Measurements from ENCODE around the gene NEUROD1.
A peak's percentile ranks its signal among the peaks of the same experiment; 100 is the strongest.

Gene NEUROD1

DNA sequence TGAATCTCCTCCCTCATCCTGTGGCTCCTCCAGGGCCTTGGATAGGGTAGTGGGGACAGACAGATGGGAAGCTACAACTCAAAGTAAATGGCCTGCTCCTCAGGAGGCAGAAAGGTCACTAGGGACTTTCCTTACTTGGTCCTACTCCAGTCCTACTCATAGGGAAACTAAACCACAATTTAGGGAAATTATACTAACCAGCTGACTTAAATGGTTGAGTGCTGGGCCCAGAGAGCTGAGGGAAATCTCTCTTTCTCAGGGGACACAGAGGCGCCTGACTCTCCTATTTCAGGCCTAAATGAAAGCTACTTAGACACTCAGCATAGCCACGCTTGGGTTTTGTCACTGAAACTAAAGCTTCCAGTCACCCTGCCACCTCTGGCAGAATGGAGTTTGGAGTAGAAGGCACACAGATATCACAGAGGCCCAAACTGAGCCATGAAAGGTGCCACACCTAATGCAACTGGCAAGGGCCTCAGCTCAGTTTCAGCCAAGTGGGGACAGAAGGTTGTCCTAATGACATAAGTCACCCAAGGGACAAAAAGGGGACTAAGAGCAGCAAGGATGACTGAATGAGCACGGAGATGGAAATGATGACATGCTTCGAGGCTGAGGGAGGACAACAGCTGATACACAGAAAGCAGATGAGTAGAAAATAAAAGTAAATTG lies 47.5 kb downstream of the NEUROD1 start:
- DNase-seq: no peak

GRCh38 chr2:181628590-181629585 lies 51.4 kb downstream of the NEUROD1 start:
- DNase-seq: no peak

DNA sequence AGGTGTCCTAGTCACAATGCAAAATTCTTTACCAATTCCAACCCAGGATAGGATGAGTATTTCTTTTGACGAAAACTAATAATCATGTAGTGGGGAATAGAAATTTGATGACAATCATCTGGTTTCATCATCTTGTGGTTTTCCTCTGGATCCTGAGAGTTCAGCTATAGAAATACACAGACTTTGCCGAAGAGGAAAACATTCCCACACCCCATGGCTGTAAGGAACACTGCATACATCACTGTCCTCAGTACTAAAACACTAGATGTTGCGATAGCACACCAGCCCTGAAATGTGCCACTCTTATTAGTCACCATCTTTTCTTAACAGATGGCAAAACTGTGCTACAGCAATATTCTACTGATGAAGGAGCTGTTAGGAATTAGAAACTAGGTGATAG lies 52.8 kb downstream of the NEUROD1 start:
- DNase-seq: peak; percentile 9

GRCh38 chr2:181626671-181627070 lies 53.6 kb downstream of the NEUROD1 start:
- DNase-seq: no peak
